Testis (tissue), 2 donors: ENCODE measurements around the gene SRRD.

ENCODE experiments used
- CTCF ChIP-seq, 3 experiments: fragments of 450-650 bp in 2 of 3; fragments of 200-600 bp in 1 of 3; sonication (generic) in 1 of 3; IDR thresholded peaks; one replicate each; pipeline ENCODE4 v1.5.1; 2016 to 2019; ENCODE audit warnings: antibody characterized with exemption in 3 of 3, mild to moderate bottlenecking in 2 of 3, moderate library complexity in 1 of 3
- POLR2A ChIP-seq: fragments of 450-650 bp; IDR thresholded peaks from one replicate; pipeline ENCODE4 v1.6.1; 2017; ENCODE audit warnings: antibody characterized with exemption, mild to moderate bottlenecking, moderate library complexity

- no peak for TF ChIP-seq CTCF (IDR thresholded peaks at IDR 0.05)
- TF ChIP-seq POLR2A, result no peak
These were observed 20.1 kb downstream of the SRRD start for GRCh38 chr22:26503758-26504157.
